ENCODE measurements around the gene YIF1B.

YIF1B gene

GRCh38 chr19:38310279-38310670 is 5.5 kb downstream of the YIF1B start:
- H3K4me1 ChIP-seq = peaks cover 0 to 5% (median 3%) of the 10 kb centered on the region in 4 donors
- no peak overlapping the region for H3K27ac ChIP-seq
- intact Hi-C loops (cut with DNase I; ENCODE audit: low total_unique reads) = loop anchor here (10.0 kb wide), 1 partner anchor 45 kb away; the partner anchor contains the start of gene SPINT2
- DNase-seq = no peak
- no peak overlapping the region for H3K4me3 ChIP-seq
- H3K27me3 ChIP-seq = no peaks in the 10 kb centered on the region
- peaks cover 23 to 49% (median 26%) of the 10 kb centered on the region in 3 donors for H3K36me3 ChIP-seq
- no peaks in the 10 kb centered on the region for H3K9me3 ChIP-seq
- no peak for TF ChIP-seq CTCF (IDR thresholded peaks at IDR 0.05)

GRCh38 chr19:38309615-38310278 is 6.0 kb downstream of the YIF1B start:
- intact Hi-C loops (cut with DNase I; ENCODE audit: low total_unique reads) = loop anchor here (10.0 kb wide), 1 partner anchor 45 kb away; the partner anchor contains the start of gene SPINT2
- no peak for DNase-seq
- Histone ChIP-seq H3K4me3 (no peak overlapping the region), H3K27ac (no peak overlapping the region), H3K4me1 (no peaks in the 10 kb centered on the region), H3K9me3 (no peaks in the 10 kb centered on the region), H3K36me3 (peaks cover 23 to 54% (median 27%) of the 10 kb centered on the region in 3 donors), H3K27me3 (no peaks in the 10 kb centered on the region)
- no peak for TF ChIP-seq CTCF (IDR thresholded peaks at IDR 0.05)

GRCh38 chr19:38308926-38309614 is 6.7 kb downstream of the YIF1B start:
- Histone ChIP-seq H3K27ac (no peak overlapping the region), H3K36me3 (peaks cover 23 to 59% (median 27%) of the 10 kb centered on the region in 3 donors), H3K27me3 (no peaks in the 10 kb centered on the region), H3K4me1 (no peaks in the 10 kb centered on the region), H3K4me3 (no peak overlapping the region), H3K9me3 (no peaks in the 10 kb centered on the region)
- no peak for DNase-seq
- intact Hi-C loops (cut with DNase I; ENCODE audit: low total_unique reads) = no loop called here
- no peak for TF ChIP-seq CTCF (IDR thresholded peaks at IDR 0.05)

- Histone ChIP-seq H3K4me3 (no peak overlapping the region), H3K27ac (no peak overlapping the region), H3K36me3 (peaks cover 23 to 65% (median 27%) of the 10 kb centered on the region in 3 donors), H3K4me1 (no peaks in the 10 kb centered on the region), H3K9me3 (no peaks in the 10 kb centered on the region), H3K27me3 (no peaks in the 10 kb centered on the region)
- intact Hi-C loops (cut with DNase I; ENCODE audit: low total_unique reads) = no loop called here
- no peak for TF ChIP-seq CTCF (IDR thresholded peaks at IDR 0.05)
- DNase-seq = no peak
Observed at GRCh38 chr19:38308006-38308766, 7.6 kb downstream of the YIF1B start.

- no peak for TF ChIP-seq CTCF (IDR thresholded peaks at IDR 0.05)
- Histone ChIP-seq H3K27me3 (no peaks in the 10 kb centered on the region), H3K4me3 (no peak overlapping the region), H3K9me3 (no peaks in the 10 kb centered on the region), H3K27ac (no peak overlapping the region), H3K4me1 (no peaks in the 10 kb centered on the region), H3K36me3 (peaks cover 23 to 65% (median 27%) of the 10 kb centered on the region in 3 donors)
- no peak for DNase-seq
- intact Hi-C loops (cut with DNase I; ENCODE audit: low total_unique reads) = no loop called here
Observed at GRCh38 chr19:38307597-38307996, 8.2 kb downstream of the YIF1B start.

All from tibial artery (tissue), 4 donors.